Ishikawa (cell line): ENCODE measurements around the gene CADPS.

Source experiments
- CEBPB ChIP-seq: IDR thresholded peaks from 2 replicates; pipeline ENCODE4 v1.6.1; 2012
- CREB1 ChIP-seq: IDR thresholded peaks from 2 replicates; pipeline ENCODE4 v1.6.1; 2012; ENCODE audit warnings: low read depth
- EGR1 ChIP-seq: IDR thresholded peaks from 2 replicates; pipeline ENCODE4 v1.6.1; 2012
- EP300 ChIP-seq: IDR thresholded peaks from 2 replicates; pipeline ENCODE4 v1.6.1; 2012; ENCODE audit warnings: borderline replicate concordance
- FOXM1 ChIP-seq: IDR thresholded peaks from 2 replicates; pipeline ENCODE4 v1.6.1; 2012; ENCODE audit warnings: low read depth, borderline replicate concordance
- MAX ChIP-seq: IDR thresholded peaks from 2 replicates; pipeline ENCODE4 v1.6.1; 2012
- NFIC ChIP-seq: IDR thresholded peaks from 2 replicates; pipeline ENCODE4 v1.6.1; 2012
- RAD21 ChIP-seq: IDR thresholded peaks from 2 replicates; pipeline ENCODE4 v1.6.1; 2012; ENCODE audit warnings: low read depth
- REST ChIP-seq: IDR thresholded peaks from 2 replicates; pipeline ENCODE4 v1.6.1; 2012; ENCODE audit warnings: low read depth, mild to moderate bottlenecking
- TAF1 ChIP-seq: IDR thresholded peaks from 2 replicates; pipeline ENCODE4 v1.6.1; 2012; ENCODE audit warnings: low read depth, mild to moderate bottlenecking
- TCF12 ChIP-seq: IDR thresholded peaks from 2 replicates; pipeline ENCODE4 v1.6.1; 2012; ENCODE audit warnings: low read depth
- TEAD4 ChIP-seq: IDR thresholded peaks from 2 replicates; pipeline ENCODE4 v1.6.1; 2012
- USF1 ChIP-seq: IDR thresholded peaks from 2 replicates; pipeline ENCODE4 v1.6.1; 2012
- YY1 ChIP-seq: IDR thresholded peaks from 2 replicates; pipeline ENCODE4 v1.6.1; 2012; ENCODE audit warnings: low read depth
- ZBTB7A ChIP-seq: IDR thresholded peaks from 2 replicates; pipeline ENCODE4 v1.6.1; 2012; ENCODE audit warnings: low read depth

The CADPS gene

GRCh38 chr3:62387251-62387650, 488.0 kb downstream of the CADPS start:
- TF ChIP-seq ZBTB7A (no peak), TEAD4 (no peak), CREB1 (no peak), NFIC (no peak), MAX (no peak), CEBPB (no peak), RAD21 (no peak), TCF12 (no peak), EGR1 (no peak), USF1 (no peak), TAF1 (no peak), YY1 (no peak), REST (no peak), FOXM1 (no peak), EP300 (no peak)

- TF ChIP-seq YY1 (no peak), MAX (no peak), NFIC (no peak), TCF12 (no peak), TAF1 (no peak), CREB1 (no peak), EGR1 (no peak), USF1 (no peak)
These were observed 495.9 kb downstream of the CADPS start for GRCh38 chr3:62379321-62379798.

GRCh38 chr3:62378921-62379320, 496.3 kb downstream of the CADPS start:
- TF ChIP-seq USF1, result no peak
- TF ChIP-seq NFIC, result no peak
- TF ChIP-seq TAF1, result no peak
- TF ChIP-seq CREB1, result no peak
- TF ChIP-seq TCF12, result no peak
- TF ChIP-seq FOXM1, result no peak
- TF ChIP-seq MAX, result no peak
- TF ChIP-seq TEAD4, result no peak
- TF ChIP-seq RAD21, result no peak
- TF ChIP-seq EP300, result no peak
- no peak for TF ChIP-seq YY1
- no peak for TF ChIP-seq REST
- no peak for TF ChIP-seq CEBPB
- no peak for TF ChIP-seq ZBTB7A
- no peak for TF ChIP-seq EGR1

GRCh38 chr3:62378311-62378789, 496.9 kb downstream of the CADPS start:
- TF ChIP-seq USF1 (no peak), FOXM1 (no peak), YY1 (no peak), RAD21 (no peak), CREB1 (no peak), REST (no peak), CEBPB (no peak), TEAD4 (no peak), TAF1 (no peak)
